Stimulated activated CD4-positive, alpha-beta T cell treated with anti-CD3 and anti-CD28 coated beads, Interleukin-2, amount 100 ng/mL, for 4 hours (primary cell): ENCODE measurements around the gene PLPPR1.
"Not testable (repeated sequence)": the region's sequence is repeated elsewhere in the genome, so short reads cannot be mapped to it uniquely, and the experiment has no call there.

Experiments
- DNase-seq: peaks from one replicate; pipeline ENCODE4 v3.0.0-alpha.2; 2020; ENCODE audit warnings: low read depth

Gene PLPPR1

DNA sequence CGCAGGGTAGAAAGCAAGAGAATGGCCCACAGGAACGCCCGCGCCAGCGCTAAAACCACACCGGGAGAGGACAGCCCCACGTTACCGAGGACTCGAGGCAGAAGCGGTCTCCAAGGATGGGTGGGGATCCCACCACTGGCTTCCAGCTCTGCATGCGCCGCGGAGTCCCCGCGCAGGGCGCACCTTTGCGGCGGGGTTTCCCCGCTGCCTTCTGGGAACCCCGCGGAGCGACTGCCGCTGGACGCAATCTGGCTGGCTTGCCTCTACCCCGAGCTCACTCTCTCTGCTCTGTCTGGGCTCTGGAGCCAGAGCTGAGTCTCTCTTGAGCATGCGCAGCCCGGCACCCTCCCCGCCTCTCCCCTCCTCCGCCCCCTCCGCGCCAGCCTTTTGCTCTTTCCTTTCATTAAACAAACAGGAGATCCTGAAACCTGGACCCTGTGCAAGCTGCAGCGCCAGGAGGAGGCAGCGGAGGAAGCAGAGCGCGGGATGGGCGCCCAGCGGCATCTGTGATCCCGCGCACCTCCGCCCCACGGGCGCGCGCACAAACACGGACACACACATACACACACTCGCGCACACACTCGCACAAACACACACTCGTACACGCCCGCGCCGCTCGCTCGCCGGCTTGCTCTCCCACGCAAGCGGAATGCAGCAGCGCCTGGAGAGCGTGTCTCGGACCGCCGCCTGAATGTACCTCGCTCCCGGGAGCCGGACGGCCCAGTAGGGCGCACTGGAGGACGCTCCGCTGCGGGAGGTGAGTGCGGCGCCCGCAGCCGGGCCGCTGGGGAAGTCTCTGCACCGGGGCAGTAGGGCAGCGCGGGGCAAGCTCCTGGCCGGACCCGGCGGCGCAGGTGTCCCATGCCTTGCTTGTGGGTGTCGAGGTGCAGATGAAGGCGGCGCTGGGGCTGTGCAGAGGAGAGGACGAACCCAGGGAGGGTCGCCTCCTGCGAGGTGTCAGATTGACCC, at the start of gene PLPPR1:
Gene PLPPR1, plus strand, starts transcription at position 382 of the 969 bp plus-strand sequence.
- DNase-seq: no peak

DNA sequence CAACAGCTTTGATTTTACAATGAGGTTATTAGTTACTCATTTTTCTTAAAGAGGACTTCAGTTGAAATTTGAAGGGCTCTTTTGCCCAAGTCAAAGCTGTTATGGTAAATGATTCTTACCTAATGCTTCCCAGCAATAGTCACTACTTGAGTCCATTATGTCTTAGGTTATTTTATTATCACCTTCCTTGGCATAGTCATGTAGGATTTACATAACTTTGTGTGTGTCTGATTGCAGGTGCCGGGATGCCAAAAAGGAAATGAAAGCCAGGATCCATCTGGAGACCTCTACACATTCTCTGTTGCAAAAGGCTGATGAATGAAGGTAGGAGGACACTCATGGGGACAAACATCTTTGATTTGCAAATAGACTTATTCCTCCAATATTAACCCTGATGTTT, 38.8 kb upstream of the PLPPR1 start:
- DNase-seq: no peak

DNA sequence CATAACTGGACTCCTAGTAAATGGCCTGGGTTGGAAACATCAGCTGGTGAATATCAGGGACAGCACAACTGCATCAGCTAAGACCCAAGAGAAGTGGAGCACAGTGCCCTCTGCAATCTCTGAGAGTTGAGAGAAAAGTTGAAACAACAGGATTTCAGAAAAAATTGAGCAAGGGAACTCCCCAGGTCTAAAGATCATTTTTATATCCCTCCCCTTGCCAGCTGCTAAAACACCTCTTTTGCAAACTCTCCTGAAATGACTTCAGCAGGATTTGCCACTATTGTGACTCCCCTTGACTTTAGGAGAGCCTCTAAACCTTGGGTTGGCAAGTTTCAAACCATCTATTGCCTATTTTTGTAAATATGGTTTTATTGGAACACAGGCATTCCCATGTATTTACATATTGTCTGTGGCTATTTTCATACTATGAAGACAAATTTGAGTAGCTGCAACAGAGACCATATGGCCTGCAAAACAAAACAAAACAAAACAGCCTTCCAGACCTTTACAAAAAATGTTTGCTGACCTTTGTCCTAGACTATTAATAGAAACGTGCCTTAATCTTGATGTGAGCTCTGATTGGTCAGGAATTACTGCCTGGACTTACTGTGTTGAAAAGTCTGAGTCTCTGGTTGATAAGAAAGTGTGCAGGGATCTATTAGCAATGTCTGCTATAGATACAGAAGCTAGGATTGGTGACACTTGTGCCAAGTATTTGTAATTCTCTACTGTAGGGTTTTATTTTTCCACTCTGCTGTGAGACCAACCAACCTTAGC, 37.7 kb upstream of the PLPPR1 start:
- DNase-seq: no peak

DNA sequence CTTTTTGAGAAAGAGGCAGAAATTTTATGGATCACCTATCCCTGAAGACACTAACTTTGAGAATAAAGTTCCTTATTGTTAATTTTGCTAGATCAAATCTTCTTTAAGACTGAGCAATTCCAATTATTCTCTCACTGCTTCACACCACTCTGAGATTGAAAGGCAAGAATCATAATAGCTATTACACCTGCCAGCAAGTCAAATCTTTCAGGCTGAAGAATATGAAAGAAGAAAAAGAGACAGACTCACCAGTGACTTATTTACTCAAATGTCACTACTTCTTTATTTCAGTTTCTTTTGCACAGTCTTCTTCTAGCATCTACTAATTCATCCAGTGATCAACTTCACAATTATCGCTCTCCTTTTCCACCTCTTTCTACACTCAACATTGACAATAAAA, 35.9 kb upstream of the PLPPR1 start:
- DNase-seq: no peak

DNA sequence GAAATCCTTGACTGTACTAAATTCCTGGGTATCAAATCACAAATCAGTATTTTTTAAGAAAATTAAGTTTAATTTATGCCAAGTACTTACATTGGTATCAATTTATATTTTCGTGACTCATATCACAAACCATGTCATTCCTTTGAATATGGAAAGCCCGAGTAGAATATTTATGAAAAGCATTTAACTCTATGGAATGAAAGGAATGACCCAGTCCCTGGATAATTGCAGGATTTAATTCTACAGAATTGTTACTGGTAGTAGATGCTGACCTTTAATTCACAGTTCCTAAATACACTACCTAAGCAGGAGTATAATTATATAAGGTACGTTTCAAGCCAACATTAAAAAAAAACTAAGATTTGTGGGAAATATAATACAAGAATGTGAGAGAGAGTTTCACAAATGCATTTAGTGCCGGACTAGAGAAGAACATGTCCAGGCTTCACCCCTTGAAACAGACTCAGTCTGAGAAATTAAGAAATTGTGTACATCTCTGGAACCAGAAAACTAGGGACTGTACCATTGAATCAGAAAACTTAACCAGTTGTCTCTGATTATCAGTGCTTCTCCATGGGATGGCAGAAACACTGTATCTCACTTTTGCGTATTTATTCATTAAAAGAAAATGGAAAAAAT, 28.5 kb upstream of the PLPPR1 start:
- no peak for DNase-seq

DNA sequence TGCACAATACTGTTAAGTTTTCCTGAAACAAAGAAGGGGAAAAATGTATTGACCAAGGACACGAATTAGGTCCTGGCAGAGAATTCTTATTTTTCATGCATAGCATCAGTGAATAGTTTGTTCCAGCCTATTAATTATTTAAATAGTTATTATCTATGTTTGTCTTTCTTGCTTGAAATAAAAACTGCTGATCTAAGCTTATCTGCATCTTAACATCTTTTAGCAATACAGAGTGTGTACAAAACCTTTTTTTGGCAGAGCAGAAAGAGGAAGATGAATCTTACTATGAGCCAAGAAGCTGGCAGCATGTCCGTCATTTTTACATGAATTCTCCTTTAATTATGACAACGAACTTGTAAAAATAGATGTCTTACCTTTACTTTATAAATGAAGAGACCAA, 23.3 kb upstream of the PLPPR1 start:
- no peak for DNase-seq

DNA sequence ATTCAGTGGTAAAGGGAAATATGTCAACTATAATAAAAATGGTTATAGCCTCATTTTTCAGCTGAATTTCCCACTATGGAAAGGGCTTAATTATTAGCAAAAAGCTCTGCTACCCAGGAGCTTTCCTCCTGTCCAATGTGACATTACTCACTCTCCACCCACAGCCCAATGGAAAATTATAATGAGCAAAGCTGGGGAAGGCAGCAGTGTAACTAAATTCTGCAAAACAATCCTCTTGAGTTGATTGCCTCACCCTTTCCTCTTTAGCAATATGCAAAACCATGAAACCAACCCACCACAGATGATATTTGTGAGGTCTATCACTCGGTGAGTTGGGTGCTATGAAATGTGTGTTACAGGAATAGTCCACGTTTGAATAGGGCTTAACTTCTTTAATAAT, 14.0 kb upstream of the PLPPR1 start:
- DNase-seq: no peak

DNA sequence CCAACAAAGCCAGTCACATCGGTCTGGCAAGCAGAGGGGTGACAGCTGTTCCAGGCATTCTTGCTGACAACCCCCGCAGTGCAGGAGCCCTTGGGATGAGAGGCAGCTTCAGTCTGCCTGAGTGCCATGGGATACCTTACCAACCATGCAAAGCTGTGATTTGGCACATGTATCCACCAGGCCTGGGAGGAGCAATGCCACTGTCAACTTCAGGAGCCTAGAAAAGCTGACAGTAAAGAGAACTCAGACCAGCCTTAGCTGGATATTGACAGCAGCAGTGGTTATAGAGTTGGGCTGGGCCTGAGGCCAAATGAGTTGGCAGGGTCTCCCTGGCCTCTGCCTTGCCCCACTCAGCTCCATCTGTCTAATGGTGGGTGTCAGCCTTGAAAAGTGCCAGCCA, 10.1 kb upstream of the PLPPR1 start:
- no peak for DNase-seq

DNA sequence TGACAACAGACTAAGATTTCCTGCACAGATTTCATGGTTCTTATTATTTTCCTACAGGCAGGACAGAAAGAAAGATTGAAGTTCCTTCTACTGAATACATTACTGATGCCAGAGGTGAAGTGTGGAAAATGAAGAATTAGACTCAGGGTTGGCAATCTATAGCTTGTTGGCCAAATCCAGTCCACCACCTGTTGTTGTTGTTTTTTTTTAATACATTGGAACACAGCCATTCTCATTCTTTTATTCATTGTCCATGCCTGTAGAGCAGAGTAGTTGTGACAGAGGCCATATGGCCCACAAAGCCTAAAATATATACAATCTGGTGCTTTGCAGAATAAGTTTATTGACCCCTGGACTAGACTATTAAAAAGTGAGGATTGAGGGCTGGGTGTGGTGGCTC, 5.8 kb upstream of the PLPPR1 start:
- DNase-seq: no peak

DNA sequence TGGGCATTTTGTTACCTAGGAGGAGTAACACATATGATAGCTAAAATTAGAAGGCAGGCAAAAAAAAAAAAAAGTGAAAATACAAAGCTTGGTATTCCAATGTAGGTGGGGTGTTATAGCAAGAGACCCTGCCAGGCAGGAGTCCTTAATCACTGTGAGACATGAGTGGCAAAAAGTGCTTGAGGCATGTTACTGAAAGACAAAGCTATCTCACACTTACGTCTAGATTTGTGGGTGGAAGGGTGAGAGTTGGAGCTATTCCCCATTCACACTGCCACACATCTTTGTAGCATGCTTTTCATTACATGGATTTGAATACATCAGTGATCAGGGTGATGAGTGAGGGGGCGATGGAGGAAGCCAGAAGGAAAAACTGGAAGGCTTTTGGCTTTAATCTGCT, 2.6 kb upstream of the PLPPR1 start:
- no peak for DNase-seq

DNA sequence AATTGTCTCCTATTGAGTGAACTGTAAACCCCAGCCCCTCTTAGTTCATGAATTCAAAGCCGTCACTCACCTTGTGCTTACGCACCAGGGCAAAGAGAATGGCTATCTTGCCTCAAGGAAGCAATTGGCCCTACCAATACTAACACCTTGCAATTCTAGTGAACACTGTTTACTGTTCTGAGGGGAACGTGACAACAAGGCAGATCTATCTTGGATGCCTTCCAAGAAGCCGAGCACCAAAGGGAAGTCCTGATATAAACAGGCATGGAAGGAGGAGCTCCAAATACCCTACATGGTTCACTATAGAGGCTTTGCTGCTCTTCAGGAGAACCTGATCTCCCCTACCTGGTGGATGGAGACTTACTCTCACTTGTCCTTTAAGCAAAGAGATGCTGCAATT, 1.7 kb upstream of the PLPPR1 start:
- DNase-seq: no peak

DNA sequence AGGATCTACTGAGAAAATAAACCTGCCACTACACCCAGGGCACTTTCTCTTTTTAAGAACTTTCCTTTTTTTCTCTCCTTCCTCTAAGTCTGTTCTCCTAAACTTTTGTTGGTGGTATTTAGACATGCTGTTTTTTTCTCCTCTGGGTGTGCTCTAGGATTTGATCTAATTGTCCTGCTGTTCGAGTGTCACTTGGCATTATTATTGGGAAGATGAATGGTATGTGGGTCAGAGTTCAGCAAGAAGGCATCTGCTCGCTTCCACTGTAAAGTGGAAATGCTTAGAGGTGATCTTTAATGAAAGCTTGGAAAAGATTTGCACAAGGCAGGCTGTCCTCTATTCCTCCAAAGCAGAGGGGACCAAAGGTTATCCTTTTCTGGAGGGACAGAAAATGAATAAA, 1.3 kb upstream of the PLPPR1 start:
- no peak for DNase-seq

DNA sequence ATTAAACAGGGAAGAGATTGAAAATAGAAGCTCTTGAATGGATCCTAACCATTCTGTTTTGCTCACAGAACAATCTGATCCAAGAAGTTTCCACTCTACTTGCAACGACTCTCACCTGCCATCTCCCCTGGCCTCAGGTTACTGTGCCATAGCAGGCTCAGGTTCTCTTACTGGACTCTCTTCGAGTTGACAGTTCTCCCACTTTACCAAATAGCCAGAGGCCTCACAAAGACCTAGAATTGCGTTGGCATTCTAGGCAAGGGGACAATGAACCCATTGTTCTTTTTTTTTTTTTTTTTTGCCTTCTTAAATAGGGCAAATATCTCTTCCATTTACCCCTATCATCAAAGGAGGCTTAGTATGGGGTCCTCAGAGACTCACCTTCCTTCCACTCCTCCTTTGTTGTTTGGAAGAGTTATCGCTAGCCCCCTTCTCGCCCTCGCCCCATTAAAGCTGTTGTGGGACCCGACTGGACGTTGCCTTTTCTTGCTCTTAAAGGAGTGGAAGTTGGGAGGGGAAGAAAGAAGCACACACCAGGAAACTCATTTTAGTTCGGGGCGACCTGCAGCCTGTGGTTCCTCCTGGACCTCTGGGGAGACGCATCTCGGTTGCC, 688 bp upstream of the PLPPR1 start:
- DNase-seq: no peak

DNA sequence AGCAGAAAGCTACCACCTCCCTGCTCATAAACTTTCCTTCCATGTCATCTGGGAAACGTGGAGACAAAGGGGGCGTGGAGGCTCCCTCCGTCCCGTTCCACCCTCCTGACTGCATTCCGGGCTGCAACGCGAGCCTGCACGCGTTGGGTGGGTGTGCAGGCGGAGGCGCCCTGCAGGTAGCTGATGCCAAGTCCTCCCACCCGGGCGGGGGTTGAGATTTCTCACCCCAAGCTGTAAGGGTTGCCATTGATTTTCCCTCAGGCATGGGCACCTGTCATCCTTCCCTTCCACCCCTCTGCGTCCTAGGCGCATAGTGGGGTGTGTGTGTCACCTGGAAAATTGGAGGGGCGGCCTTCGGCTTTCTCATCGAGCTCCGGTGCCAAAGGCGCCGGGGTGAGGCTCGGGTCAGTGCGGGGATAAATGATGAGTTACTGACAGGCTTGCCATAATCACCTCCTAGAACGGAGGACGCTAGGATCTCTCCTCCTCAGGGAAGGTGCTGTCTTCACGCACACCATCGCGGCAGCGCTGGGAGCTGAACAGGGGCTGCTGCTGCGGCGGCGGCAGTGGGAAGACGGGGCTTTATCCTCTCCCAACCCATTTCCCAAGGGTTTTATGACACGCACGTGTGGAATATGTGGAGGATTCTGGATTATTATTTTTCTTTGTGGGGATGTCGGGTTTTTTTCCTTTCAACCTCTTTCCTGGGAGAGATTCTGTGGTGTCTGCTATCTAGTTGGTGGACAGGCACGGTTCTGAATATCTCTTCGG, 973 bp downstream of the PLPPR1 start:
- no peak for DNase-seq

DNA sequence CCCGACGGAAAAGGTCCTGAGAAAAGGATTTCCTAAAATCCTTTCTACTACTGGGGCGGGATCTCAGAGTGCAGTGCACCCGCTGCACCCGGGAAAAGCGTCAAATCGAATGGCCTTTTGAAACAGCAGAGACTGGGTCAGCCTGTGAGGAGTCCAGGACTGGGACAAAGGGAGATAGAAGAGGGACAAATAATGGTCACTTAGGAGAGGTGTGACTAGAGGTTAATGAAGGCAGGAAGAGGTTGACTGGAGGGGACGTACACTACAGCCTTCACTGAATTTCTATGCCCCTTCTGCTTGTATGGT, 1.5 kb downstream of the PLPPR1 start:
- no peak for DNase-seq

DNA sequence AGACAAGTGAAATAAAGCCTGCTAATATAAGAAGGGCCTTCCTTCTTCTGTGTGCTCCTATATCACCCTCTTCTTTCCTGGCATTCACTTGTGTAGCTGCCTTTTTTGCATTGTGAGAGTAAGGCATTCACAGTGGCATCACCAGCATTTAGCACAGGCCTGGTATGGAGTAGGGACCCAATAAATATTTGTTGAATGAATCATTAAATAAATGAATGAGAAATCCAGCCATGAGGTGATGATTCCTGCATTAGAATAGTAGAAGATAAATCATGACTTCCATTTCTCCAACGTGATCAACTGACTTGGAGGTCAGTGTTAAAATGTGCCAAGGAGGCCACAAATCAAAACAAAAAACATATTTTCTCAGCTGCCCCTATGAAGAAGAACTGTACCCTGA, 3.9 kb downstream of the PLPPR1 start:
- DNase-seq: no peak

DNA sequence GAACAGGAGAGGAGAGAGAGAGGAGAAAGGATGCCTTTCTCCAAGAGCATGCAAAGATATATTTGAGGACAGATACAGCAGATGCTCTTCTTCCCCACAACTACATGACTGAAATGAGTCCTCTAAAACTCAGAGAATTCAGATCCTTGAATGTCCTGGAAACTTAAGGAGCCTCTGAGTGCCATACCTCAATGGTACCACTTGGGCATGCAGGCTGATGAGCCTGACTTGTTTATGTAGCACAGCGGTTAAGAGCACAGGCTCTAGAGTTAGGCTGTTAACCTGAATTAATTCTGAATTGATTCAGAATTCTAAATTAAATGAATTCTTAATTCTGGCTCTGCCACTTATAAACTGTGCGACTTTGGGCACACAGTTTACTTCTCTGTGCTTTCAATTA, 5.7 kb downstream of the PLPPR1 start:
- no peak for DNase-seq

DNA sequence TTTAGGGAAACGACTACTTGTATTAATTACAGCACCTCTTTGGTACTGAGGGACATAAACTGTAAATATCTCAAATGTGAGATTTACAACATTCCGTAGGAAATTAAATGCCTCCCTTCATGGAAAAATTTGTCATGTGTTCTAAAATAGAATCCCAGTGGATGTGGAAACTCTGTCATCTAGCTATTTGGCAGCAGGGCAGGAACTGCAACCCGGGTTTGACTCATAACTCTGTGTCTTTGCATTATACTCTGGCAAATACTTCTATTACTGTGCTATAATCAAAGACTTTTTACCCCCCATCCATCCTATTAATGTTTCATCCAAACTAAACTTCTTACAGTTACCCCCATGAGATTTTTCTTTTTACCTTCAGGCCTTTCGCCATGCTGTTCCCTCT, 6.6 kb downstream of the PLPPR1 start:
- no peak for DNase-seq

DNA sequence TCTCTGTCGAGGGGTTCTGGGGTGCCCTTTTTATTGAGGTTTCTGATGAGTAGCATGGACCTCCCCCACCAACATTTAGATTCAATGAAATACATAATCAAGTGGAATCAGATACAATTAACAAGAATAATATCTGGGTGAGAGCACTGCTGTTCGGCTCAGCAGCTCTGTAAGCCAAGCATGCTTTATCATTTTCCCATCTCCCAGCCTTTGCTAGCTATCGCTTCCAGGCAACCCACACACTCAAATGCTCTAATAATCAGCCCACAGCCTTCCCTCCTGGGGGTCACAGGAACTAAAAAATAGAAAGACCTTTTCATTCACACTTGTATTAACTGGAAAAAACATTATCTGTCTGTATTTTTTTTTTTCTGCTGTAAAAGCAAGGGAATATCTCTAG, 8.9 kb downstream of the PLPPR1 start:
- DNase-seq: no peak

DNA sequence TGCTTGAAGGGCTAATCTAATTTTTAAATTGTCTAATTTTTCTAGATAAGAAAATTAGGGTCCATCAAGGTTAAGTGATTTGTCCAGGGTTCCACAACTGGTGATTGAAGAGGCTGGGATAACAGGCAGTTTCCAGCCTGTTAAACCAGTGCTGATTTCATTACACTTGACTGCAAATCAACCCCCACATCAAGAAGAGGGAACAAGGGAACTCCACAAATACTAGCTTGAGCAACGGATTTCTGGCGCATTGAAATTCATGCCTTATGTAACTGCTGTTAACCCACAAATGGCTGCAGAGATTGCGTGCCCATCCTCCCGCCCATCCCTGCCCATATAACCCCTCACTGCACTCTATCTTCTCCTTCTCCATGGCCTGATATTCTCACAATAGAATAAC, 10.0 kb downstream of the PLPPR1 start:
- no peak for DNase-seq

DNA sequence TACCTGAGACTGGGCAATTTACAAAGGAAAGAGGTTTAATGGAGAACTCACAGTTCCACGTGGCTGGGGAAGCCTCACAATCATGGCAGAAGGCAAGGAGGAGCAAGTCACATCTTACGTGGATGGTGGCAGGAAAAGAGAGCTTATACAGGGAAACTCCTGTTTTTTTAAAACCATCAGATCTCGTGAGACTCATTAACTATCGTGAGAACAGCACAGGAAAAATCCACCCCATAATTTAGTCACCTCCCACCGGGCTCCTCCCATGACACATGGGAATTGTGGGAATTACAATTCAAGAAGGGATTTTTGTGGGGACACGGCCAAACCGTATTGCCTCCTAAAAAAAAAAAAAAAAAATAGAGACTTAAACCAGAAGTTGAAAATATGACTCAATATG, 11.1 kb downstream of the PLPPR1 start:
- not testable (repeated sequence) for DNase-seq
